ENCODE results near the gene NFIA. TPM values are rescaled to one million over a fixed set of nuclear protein-coding genes. Genes with fewer than 3 reads are reported as not detected.

NFIA gene
- total and polyA plus RNA-seq, 10 of the 15 experiments (the other 5 are each of a cell fraction or from before 2014, with no cell fraction given): 0.10 to 0.16 TPM; not detected in 8

DNA sequence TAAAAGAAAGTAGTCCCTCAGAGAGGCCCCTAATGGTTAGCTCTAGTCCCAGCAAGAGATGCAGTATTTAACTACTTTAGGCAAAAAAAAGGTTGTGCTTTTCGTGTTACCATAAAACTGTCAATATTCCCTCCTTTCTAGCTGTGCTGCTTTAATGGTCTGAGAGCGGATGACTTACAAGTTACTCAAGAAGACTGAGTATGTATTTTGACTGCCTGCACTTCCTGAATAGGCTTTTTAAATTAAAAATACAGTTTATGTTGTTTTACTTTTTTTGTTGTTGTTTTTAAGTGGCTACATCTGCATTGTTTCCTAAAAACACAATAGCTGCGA is 152.2 kb downstream of the NFIA start:
- Histone ChIP-seq H4K20me1 (ENCODE audit: control insufficient read depth, insufficient read depth) (no peaks in the 10 kb centered on the region), H3K27ac (ENCODE audit: control insufficient read depth, insufficient read depth) (no peak overlapping the region), H3K4me2 (ENCODE audit: control insufficient read depth, insufficient read depth) (no peak overlapping the region), H3K9me3 (replicated peaks; ENCODE audit: control insufficient read depth, insufficient read depth, low read length) (no peaks in the 10 kb centered on the region), H3K4me1 (ENCODE audit: control insufficient read depth, insufficient read depth, low read length) (no peaks in the 10 kb centered on the region), H3K9ac (ENCODE audit: control insufficient read depth, insufficient read depth, low read length) (no peak overlapping the region), H3K36me3 (ENCODE audit: control insufficient read depth in 2 of 2, insufficient read depth in 2 of 2, low read length in 1 of 2) (no peaks in the 10 kb centered on the region), H3K27me3 (replicated peaks in 1 of 2; ENCODE audit: control insufficient read depth in 2 of 2, insufficient read depth in 2 of 2, low read length in 1 of 2) (no peaks in the 10 kb centered on the region; a peak in 1 of 4 replicates), H3K79me2 (ENCODE audit: control insufficient read depth, insufficient read depth, low read length) (no peaks in the 10 kb centered on the region), H3K4me3 (no peak overlapping the region), H2AFZ (ENCODE audit: control insufficient read depth, low read depth, low read length) (no peak overlapping the region)
- in situ Hi-C loops (cut with MboI): no loop called here
- ChIA-PET POLR2A (no interaction called here), SMC1A (ENCODE audit: uncharacterized antibody, unreplicated experiment) (no interaction called here), CTCF (interaction anchor here (0.6 to 0.7 kb wide), 2 partner anchors 15 to 134 kb away, joined by 3 read pairs; no protein-coding TSS in a partner anchor), RAD21 (ENCODE audit: unreplicated experiment) (no interaction called here)
- no peak for DNase-seq (ENCODE audit: low read depth, low spot score)
- BruUV-seq (replicated peaks): no TSS peak
- no peak for ATAC-seq
- 52% methylated on average over 3 of the region's 3 CpGs for WGBS (ENCODE audit: insufficient coverage, insufficient replicate concordance, low lambda C conversion rate, missing lambda C conversion rate)
- intact Hi-C loops (cut with micrococcal nuclease; ENCODE audit: unreplicated experiment): no loop called here
- no peak for TF ChIP-seq ZBED1 (IDR thresholded peaks at IDR 0.05; ENCODE audit: borderline replicate concordance)
- no peak for FAIRE-seq

- in situ Hi-C loops (cut with MboI) (no loop called here), intact Hi-C loops (cut with micrococcal nuclease; ENCODE audit: unreplicated experiment) (no loop called here)
- RAD21 ChIA-PET (ENCODE audit: unreplicated experiment): no interaction called here
- Histone ChIP-seq H3K27ac (ENCODE audit: control insufficient read depth, insufficient read depth) (no peak overlapping the region), H3K9me3 (replicated peaks; ENCODE audit: control insufficient read depth, insufficient read depth, low read length) (no peaks in the 10 kb centered on the region), H3K36me3 (ENCODE audit: control insufficient read depth in 2 of 2, insufficient read depth in 2 of 2, low read length in 1 of 2) (no peaks in the 10 kb centered on the region), H3K4me1 (ENCODE audit: control insufficient read depth, insufficient read depth, low read length) (no peaks in the 10 kb centered on the region), H3K9ac (ENCODE audit: control insufficient read depth, insufficient read depth, low read length) (no peak overlapping the region), H4K20me1 (ENCODE audit: control insufficient read depth, insufficient read depth) (no peaks in the 10 kb centered on the region), H3K4me3 (no peak overlapping the region), H3K79me2 (ENCODE audit: control insufficient read depth, insufficient read depth, low read length) (no peaks in the 10 kb centered on the region), H3K27me3 (replicated peaks in 1 of 2; ENCODE audit: control insufficient read depth in 2 of 2, insufficient read depth in 2 of 2, low read length in 1 of 2) (no peaks in the 10 kb centered on the region), H2AFZ (ENCODE audit: control insufficient read depth, low read depth, low read length) (no peak overlapping the region), H3K4me2 (ENCODE audit: control insufficient read depth, insufficient read depth) (no peak overlapping the region)
- DNase-seq (ENCODE audit: low read depth, low spot score) (no peak), ATAC-seq (no peak), FAIRE-seq (no peak)
- 77% methylated on average over 1 of the region's 1 CpG for WGBS (ENCODE audit: insufficient coverage, insufficient replicate concordance, low lambda C conversion rate, missing lambda C conversion rate)
- SMC1A ChIA-PET (ENCODE audit: uncharacterized antibody, unreplicated experiment): no interaction called here
- no TSS peak for BruUV-seq (replicated peaks)
- CTCF ChIA-PET: interaction anchor here (1.3 kb wide), 1 partner anchor 41 kb away, joined by 3 read pairs; no protein-coding TSS in a partner anchor
- POLR2A ChIA-PET: no interaction called here
- TF ChIP-seq BCL11A (IDR thresholded peaks at IDR 0.05; ENCODE audit: low read depth, low read length): no peak
- TF ChIP-seq BACH1 (IDR thresholded peaks at IDR 0.05; ENCODE audit: borderline replicate concordance): no peak
- TF ChIP-seq CEBPZ (IDR thresholded peaks at IDR 0.05; ENCODE audit: low read depth, low read length): no peak
- no peak for TF ChIP-seq NR2C2 (IDR thresholded peaks at IDR 0.05; ENCODE audit: borderline replicate concordance, control insufficient read depth, insufficient read length, low read depth)
- TF ChIP-seq MYB (IDR thresholded peaks at IDR 0.05; ENCODE audit: borderline replicate concordance, low read depth, low read length): no peak
- no peak for TF ChIP-seq HDGF (IDR thresholded peaks at IDR 0.05)
- no peak for TF ChIP-seq EP300 (IDR thresholded peaks at IDR 0.05; ENCODE audit: borderline replicate concordance in 1 of 2, control insufficient read depth in 1 of 2, low read depth in 2 of 2, low read length in 2 of 2)
- TF ChIP-seq MEF2B (IDR thresholded peaks at IDR 0.05; ENCODE audit: partially characterized antibody, poor library complexity, severe bottlenecking): no peak
- TF ChIP-seq RUNX3 (IDR thresholded peaks at IDR 0.05; ENCODE audit: low read length): no peak
- no peak for TF ChIP-seq CREB1 (IDR thresholded peaks at IDR 0.05; ENCODE audit: low read depth)
- no peak for TF ChIP-seq CBFB (IDR thresholded peaks at IDR 0.05; ENCODE audit: low read depth)
- TF ChIP-seq POLR2A (IDR thresholded peaks at IDR 0.05; ENCODE audit: low read depth, low read length): no peak
- no peak for TF ChIP-seq BCLAF1 (IDR thresholded peaks at IDR 0.05)
Measured at GRCh38 chr1:61237147-61237546, 154.8 kb downstream of the NFIA start.

Data from GM12878 (cell line).